ENCODE results near the gene GBX1.

- TF ChIP-seq CTCF (optimal IDR thresholded peaks at IDR 0.05 in 1 of 3, IDR thresholded peaks at IDR 0.05 in 1 of 3, conservative IDR thresholded peaks at IDR 0.05 in 1 of 3; ENCODE audit: extremely low read depth in 1 of 3, insufficient read depth in 2 of 3, low read length in 3 of 3) (no peak), EZH2 (IDR thresholded peaks at IDR 0.05; ENCODE audit: low read length) (no peak)
Observed at GRCh38 chr7:151102991-151103390, 64.5 kb downstream of the GBX1 start.
